ENCODE results near the gene TSPAN9.
A peak's percentile ranks its signal among the peaks of the same experiment; 100 is the strongest.

The TSPAN9 gene

GRCh38 chr12:3192221-3192620 lies 115.0 kb downstream of the TSPAN9 start:
- Histone ChIP-seq H3K36me3 (ENCODE audit: control insufficient read depth, insufficient read depth, low read length) (no peaks in the 10 kb centered on the region), H3K4me1 (ENCODE audit: control insufficient read depth, insufficient read depth, low read length) (no peaks in the 10 kb centered on the region), H3K9ac (ENCODE audit: low read length) (no peak overlapping the region), H3K27me3 (ENCODE audit: control insufficient read depth, insufficient read depth, low read length) (no peaks in the 10 kb centered on the region), H3K27ac (ENCODE audit: low read depth, low read length) (no peak overlapping the region), H3K4me3 (ENCODE audit: low read length) (no peak overlapping the region)

GRCh38 chr12:3193131-3193530 lies 116.0 kb downstream of the TSPAN9 start:
- H3K27me3 ChIP-seq (ENCODE audit: control insufficient read depth, insufficient read depth, low read length), result no peaks in the 10 kb centered on the region
- no peak overlapping the region for H3K9ac ChIP-seq (ENCODE audit: low read length)
- no peak overlapping the region for H3K27ac ChIP-seq (ENCODE audit: low read depth, low read length)

GRCh38 chr12:3193755-3194154 lies 116.6 kb downstream of the TSPAN9 start:
- H3K27ac ChIP-seq (ENCODE audit: low read depth, low read length), result no peak overlapping the region
- H3K4me1 ChIP-seq (ENCODE audit: control insufficient read depth, insufficient read depth, low read length), result no peaks in the 10 kb centered on the region
- no peaks in the 10 kb centered on the region for H3K36me3 ChIP-seq (ENCODE audit: control insufficient read depth, insufficient read depth, low read length)

More at GRCh38 chr12:3193131-3193530, 116.0 kb downstream of the TSPAN9 start:
- H3K4me1 ChIP-seq (ENCODE audit: control insufficient read depth, insufficient read depth, low read length), result no peaks in the 10 kb centered on the region
- H3K36me3 ChIP-seq (ENCODE audit: control insufficient read depth, insufficient read depth, low read length), result no peaks in the 10 kb centered on the region
- H3K4me3 ChIP-seq (ENCODE audit: low read length), result no peak overlapping the region

GRCh38 chr12:3195337-3195736 lies 118.2 kb downstream of the TSPAN9 start:
- Histone ChIP-seq H3K27ac (ENCODE audit: low read depth, low read length) (no peak overlapping the region), H3K9ac (ENCODE audit: low read length) (no peak overlapping the region), H3K36me3 (ENCODE audit: control insufficient read depth, insufficient read depth, low read length) (no peaks in the 10 kb centered on the region), H3K4me3 (ENCODE audit: low read length) (no peak overlapping the region), H3K27me3 (ENCODE audit: control insufficient read depth, insufficient read depth, low read length) (no peaks in the 10 kb centered on the region), H3K4me1 (ENCODE audit: control insufficient read depth, insufficient read depth, low read length) (peaks cover 4% of the 10 kb centered on the region)

More at GRCh38 chr12:3193755-3194154, 116.6 kb downstream of the TSPAN9 start:
- Histone ChIP-seq H3K27me3 (ENCODE audit: control insufficient read depth, insufficient read depth, low read length) (no peaks in the 10 kb centered on the region), H3K4me3 (ENCODE audit: low read length) (no peak overlapping the region), H3K9ac (ENCODE audit: low read length) (no peak overlapping the region)

GRCh38 chr12:3195859-3196483 lies 118.8 kb downstream of the TSPAN9 start:
- Histone ChIP-seq H3K27me3 (ENCODE audit: control insufficient read depth, insufficient read depth, low read length) (peaks cover under 1% of the 10 kb centered on the region), H3K36me3 (ENCODE audit: control insufficient read depth, insufficient read depth, low read length) (no peaks in the 10 kb centered on the region), H3K4me1 (ENCODE audit: control insufficient read depth, insufficient read depth, low read length) (peaks cover 5% of the 10 kb centered on the region), H3K9ac (ENCODE audit: low read length) (no peak overlapping the region), H3K4me3 (ENCODE audit: low read length) (no peak overlapping the region), H3K27ac (ENCODE audit: low read depth, low read length) (no peak overlapping the region)

GRCh38 chr12:3196488-3196887 lies 119.3 kb downstream of the TSPAN9 start:
- Histone ChIP-seq H3K4me3 (ENCODE audit: low read length) (no peak overlapping the region), H3K36me3 (ENCODE audit: control insufficient read depth, insufficient read depth, low read length) (no peaks in the 10 kb centered on the region), H3K9ac (ENCODE audit: low read length) (no peak overlapping the region)

GRCh38 chr12:3197131-3197818 lies 120.1 kb downstream of the TSPAN9 start:
- Histone ChIP-seq H3K9ac (ENCODE audit: low read length) (no peak overlapping the region), H3K4me1 (ENCODE audit: control insufficient read depth, insufficient read depth, low read length) (peaks cover 8% of the 10 kb centered on the region), H3K4me3 (ENCODE audit: low read length) (no peak overlapping the region), H3K27ac (ENCODE audit: low read depth, low read length) (no peak overlapping the region), H3K36me3 (ENCODE audit: control insufficient read depth, insufficient read depth, low read length) (no peaks in the 10 kb centered on the region), H3K27me3 (ENCODE audit: control insufficient read depth, insufficient read depth, low read length) (peaks cover 11% of the 10 kb centered on the region)

More at GRCh38 chr12:3196488-3196887, 119.3 kb downstream of the TSPAN9 start:
- Histone ChIP-seq H3K27me3 (ENCODE audit: control insufficient read depth, insufficient read depth, low read length) (peaks cover 4% of the 10 kb centered on the region), H3K4me1 (ENCODE audit: control insufficient read depth, insufficient read depth, low read length) (peaks cover 8% of the 10 kb centered on the region), H3K27ac (ENCODE audit: low read depth, low read length) (no peak overlapping the region)

- Histone ChIP-seq H3K27me3 (ENCODE audit: control insufficient read depth, insufficient read depth, low read length) (peaks cover 11% of the 10 kb centered on the region), H3K36me3 (ENCODE audit: control insufficient read depth, insufficient read depth, low read length) (no peaks in the 10 kb centered on the region), H3K27ac (ENCODE audit: low read depth, low read length) (no peak overlapping the region), H3K4me3 (ENCODE audit: low read length) (peak overlapping the region; percentile 62), H3K4me1 (ENCODE audit: control insufficient read depth, insufficient read depth, low read length) (peaks cover 8% of the 10 kb centered on the region), H3K9ac (ENCODE audit: low read length) (no peak overlapping the region)
These were observed 122.4 kb downstream of the TSPAN9 start for GRCh38 chr12:3199551-3200031.

- no peak overlapping the region for H3K27ac ChIP-seq (ENCODE audit: low read depth, low read length)
- H3K27me3 ChIP-seq (ENCODE audit: control insufficient read depth, insufficient read depth, low read length), result peaks cover 11% of the 10 kb centered on the region
- H3K4me3 ChIP-seq (ENCODE audit: low read length), result peak overlapping the region; percentile 62
- peaks cover 8% of the 10 kb centered on the region for H3K4me1 ChIP-seq (ENCODE audit: control insufficient read depth, insufficient read depth, low read length)
- H3K9ac ChIP-seq (ENCODE audit: low read length), result no peak overlapping the region
- no peaks in the 10 kb centered on the region for H3K36me3 ChIP-seq (ENCODE audit: control insufficient read depth, insufficient read depth, low read length)
These were observed 122.9 kb downstream of the TSPAN9 start for GRCh38 chr12:3200032-3200617.

GRCh38 chr12:3200814-3201233 lies 123.6 kb downstream of the TSPAN9 start:
- H3K27ac ChIP-seq (ENCODE audit: low read depth, low read length), result no peak overlapping the region
- no peak overlapping the region for H3K9ac ChIP-seq (ENCODE audit: low read length)
- H3K4me1 ChIP-seq (ENCODE audit: control insufficient read depth, insufficient read depth, low read length), result peaks cover 8% of the 10 kb centered on the region
- no peaks in the 10 kb centered on the region for H3K36me3 ChIP-seq (ENCODE audit: control insufficient read depth, insufficient read depth, low read length)
- H3K4me3 ChIP-seq (ENCODE audit: low read length), result peak overlapping the region; percentile 62
- peaks cover 11% of the 10 kb centered on the region for H3K27me3 ChIP-seq (ENCODE audit: control insufficient read depth, insufficient read depth, low read length)

- H3K36me3 ChIP-seq (ENCODE audit: control insufficient read depth, insufficient read depth, low read length), result no peaks in the 10 kb centered on the region
- no peak overlapping the region for H3K27ac ChIP-seq (ENCODE audit: low read depth, low read length)
- no peak overlapping the region for H3K9ac ChIP-seq (ENCODE audit: low read length)
- peaks cover 8% of the 10 kb centered on the region for H3K4me1 ChIP-seq (ENCODE audit: control insufficient read depth, insufficient read depth, low read length)
- H3K4me3 ChIP-seq (ENCODE audit: low read length), result peak overlapping the region; percentile 62
- peaks cover 11% of the 10 kb centered on the region for H3K27me3 ChIP-seq (ENCODE audit: control insufficient read depth, insufficient read depth, low read length)
These were observed 124.3 kb downstream of the TSPAN9 start for GRCh38 chr12:3201339-3202051.

- Histone ChIP-seq H3K27ac (ENCODE audit: low read depth, low read length) (no peak overlapping the region), H3K4me3 (ENCODE audit: low read length) (no peak overlapping the region), H3K27me3 (ENCODE audit: control insufficient read depth, insufficient read depth, low read length) (peaks cover 11% of the 10 kb centered on the region), H3K36me3 (ENCODE audit: control insufficient read depth, insufficient read depth, low read length) (no peaks in the 10 kb centered on the region), H3K9ac (ENCODE audit: low read length) (no peak overlapping the region), H3K4me1 (ENCODE audit: control insufficient read depth, insufficient read depth, low read length) (peaks cover 8% of the 10 kb centered on the region)
These were observed 124.9 kb downstream of the TSPAN9 start for GRCh38 chr12:3202096-3202495.
